NCI-H2081 (cell line): ENCODE results near the gene CYP2W1.
"Not testable (repeated sequence)": the region's sequence is repeated elsewhere in the genome, so short reads cannot be mapped to it uniquely, and the experiment has no call there.

Experiments used
- DNase-seq, 2 experiments: peaks; one replicate each; lab custom pipeline; 2025; lab: John Stamatoyannopoulos, UW

The CYP2W1 gene

DNA sequence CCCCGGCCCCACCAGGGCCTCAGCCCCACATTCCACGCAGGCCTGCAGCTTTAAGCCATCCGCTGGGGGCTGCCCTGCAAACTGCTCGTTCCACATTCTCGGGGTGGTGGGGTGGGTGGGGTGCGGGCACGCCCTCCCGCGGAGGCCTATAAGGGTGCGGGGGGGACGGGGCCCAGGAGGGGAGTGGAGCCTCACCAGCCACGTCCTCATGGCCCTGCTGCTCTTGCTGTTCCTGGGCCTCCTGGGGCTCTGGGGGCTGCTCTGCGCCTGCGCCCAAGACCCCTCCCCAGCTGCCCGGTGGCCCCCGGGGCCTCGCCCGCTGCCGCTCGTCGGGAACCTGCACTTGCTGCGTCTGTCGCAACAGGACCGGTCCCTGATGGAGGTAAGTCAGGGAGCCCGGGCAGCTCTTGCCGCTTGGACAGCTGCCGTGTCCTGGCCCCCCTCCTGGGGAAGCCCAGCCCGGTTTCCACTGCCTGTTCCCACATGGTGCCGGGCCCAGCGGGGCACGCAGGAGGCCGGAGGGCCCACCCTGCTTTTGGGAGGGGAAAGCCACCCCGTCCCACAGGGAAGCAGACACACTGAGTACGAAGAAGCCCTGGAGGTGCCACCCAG is at the start of gene CYP2W1:
TSS of gene CYP2W1 (plus strand) at position 178 of the 612 bp plus-strand sequence. CDS start at position 209, 31 bp downstream.
- DNase-seq, result no peak

DNA sequence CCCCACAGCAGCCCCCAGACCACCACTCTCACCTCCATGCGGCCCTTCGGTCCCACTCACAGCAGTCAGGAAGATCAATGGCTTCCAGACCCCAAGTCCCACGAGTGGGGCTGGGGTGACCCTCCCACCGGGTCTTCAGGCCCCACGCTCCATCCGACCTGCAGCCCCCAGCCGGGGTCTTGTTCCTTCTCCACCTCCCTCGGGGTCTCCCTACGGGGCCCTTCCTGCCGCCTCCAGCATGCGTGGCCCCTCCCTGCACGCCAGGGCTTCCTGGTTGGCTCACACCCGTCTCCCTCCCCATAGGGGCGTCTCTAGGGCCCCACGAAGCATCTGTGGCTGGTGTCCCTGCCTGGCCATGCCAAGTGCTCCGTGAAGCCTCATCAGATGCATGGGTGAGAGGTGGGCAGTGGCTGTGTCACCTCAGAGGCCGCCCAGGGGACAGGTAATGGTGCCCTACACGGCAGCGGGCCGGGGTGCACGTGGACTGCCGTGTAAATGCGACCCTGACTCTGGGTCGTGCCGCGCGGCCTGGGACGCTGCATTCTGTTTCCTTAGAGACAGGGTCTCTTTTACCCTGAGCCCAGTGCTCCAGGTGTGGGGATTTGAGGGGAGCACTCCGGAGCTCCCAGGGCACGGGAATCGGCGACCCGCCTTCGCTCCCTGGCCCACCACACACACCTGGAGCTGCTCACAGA is 48.4 kb upstream of the CYP2W1 start:
- DNase-seq, result no peak

GRCh38 chr7:935164-935873 is 47.7 kb upstream of the CYP2W1 start:
- DNase-seq, result no peak

- no peak for DNase-seq
These were observed 47.1 kb upstream of the CYP2W1 start for GRCh38 chr7:935874-936385.

DNA sequence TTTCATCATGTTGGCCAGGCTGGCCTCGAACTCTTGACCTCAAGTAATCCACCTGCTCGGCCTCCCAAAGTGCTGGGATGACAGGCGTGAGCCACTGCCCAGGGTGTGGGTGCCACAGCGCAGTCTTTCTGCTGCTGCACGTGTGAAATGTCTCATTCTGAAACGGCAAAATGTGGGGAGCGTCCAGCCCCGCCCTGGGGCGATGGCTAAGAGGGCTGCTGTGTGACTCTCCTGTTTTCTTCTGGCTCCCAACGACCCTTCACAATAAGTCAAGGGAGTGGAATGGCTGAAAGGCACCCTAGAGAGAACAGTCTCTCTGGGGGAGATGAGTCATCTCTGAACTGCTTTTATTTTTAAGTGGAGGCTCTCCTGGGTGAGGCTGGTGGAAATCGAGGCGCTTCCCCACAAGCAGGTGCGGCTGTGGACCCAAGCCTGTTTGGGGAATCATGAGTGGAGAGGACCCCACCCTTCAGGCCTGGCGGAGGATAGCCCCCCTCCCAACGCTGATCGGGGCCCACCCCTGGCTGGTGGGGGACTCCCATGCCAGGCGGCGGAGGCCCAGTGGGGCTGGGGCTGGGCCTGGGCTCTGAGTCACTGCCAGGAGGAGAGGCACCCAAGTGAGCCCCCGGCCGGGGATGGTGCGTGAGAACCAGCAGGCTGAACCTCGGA is 46.5 kb upstream of the CYP2W1 start:
- no peak for DNase-seq

DNA sequence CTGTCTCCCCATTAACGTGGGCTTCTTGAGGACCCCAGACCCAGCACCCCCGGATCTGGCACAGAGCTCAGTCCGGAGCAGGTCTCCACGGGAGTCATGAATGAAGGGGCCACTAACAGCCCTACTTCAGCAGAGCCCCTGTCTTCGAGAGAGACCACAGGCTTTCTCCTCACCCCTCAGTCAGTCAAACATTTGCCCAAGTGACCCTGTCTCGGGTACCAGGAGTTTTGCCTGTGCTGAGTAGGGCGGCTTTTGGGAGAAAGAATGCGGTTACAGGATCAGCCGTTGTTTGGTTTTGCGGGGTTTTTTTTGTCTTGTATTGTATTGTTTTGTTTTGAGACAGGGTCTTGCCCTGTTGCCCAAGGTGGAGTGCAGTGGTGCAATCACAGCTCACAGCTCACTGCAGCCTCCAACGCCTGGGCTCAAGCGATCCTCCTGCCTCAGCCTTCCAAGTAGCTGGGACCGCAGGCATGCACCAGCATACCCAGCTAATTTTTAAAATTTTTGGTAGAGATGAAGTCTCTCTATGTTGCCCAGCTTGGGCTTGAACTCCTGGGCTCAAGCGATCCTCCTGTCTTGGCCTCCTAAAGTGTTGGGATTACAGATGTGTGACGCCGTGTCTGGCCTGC is 45.0 kb upstream of the CYP2W1 start:
- DNase-seq, result no peak

DNA sequence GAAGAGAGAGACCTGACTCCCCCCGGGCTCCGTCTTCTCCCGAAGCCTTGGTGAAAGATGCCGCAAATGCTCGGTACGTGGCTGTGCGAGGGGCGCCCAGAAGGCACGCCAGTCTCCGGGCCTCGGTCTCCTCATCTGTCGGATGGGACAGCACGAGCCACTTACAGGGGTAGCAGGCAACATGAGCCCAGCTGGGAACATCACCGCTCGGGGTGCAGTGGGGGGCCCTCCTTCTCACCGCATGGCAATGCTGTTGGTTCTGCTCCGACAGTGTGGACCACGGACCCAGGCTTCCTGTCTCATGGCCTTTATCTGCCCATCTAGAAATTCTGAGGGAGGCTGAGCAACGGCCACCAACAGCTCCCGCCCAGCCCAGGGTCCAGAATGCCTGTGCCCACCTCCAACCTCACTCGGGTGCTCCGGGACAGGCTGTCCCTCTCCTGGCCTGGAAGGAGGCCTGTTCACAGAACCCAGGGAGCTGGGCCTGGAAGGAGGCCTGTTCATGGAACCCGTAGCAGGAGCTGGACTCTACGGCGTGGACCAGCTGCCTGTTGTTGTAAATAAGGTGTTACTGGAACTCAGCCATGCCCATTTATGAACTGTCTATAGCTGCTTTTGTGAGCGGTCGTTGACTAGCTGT is 44.3 kb upstream of the CYP2W1 start:
- no peak for DNase-seq

DNA sequence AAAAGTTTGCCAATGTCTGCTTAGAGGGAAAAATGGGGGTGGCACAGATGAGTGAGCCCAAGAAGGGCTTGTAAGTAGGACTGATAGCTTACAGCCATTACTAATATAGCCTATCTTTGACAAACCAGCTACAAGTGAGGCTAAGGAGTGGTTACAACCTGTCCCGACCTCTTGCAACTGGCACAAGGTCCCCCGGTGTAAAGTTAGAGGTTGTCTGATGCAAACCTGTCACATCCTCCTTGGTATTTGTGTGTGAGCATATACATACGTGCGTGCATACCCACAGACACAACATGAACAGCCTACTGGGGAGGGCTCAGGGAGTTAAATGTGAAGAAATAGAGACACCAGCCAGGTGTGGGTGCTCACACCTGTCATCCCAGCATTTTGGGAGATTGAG is 43.1 kb upstream of the CYP2W1 start:
- DNase-seq, result no peak

DNA sequence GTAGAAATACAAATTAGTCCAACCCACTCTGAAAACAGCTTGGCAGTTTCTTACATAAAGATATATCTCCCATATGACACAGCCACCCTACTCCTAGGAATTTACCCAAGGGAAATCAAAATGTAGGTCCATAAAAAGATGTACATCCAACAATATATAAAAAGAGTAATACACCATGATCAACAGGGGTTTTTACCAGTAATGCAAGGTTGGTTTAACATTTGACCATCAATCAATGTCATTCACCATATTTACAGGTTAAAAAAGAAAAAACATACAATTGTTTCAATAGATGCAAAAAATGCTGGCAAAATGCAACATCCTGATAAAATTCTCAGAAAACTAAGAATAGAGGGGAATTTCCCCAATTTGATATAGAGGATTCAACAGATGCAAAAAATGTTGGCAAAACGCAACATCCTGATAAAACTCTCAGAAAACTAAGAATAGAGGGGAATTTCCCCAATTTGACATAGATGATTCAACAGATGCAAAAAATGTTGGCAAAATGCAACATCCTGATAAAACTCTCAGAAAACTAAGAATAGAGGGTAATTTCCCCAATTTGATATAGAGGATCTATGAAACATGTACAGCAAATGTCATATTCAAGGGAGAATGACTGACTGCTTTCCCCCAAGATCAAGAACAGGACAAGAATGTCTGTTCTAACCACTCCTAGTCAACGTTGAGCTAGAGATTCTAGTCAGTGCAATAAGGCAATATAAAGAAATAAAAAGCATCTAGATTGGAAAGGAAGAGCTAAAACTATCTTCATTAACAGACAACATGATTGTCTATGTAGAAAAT is 42.2 kb upstream of the CYP2W1 start:
- no peak for DNase-seq

DNA sequence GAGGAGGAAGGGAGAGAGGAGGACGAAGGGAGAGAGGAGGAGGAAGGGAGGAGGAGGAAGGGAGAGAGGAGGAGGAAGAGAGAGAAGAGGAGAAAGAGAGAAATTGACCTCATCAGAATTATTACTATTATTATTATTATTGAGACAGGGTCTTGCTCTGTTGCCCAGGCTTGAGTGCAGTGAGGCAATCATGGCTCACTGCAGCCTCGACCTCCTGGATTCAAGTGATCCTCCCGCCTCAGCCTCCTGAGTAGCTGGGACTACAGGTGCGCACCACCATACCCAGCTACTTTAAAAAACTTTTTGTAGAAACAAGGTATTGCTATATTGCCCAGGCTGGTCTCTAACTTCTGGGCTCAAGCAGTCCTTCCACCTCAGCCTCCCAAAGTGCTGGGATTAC is 39.2 kb upstream of the CYP2W1 start:
- not testable (repeated sequence) for DNase-seq

DNA sequence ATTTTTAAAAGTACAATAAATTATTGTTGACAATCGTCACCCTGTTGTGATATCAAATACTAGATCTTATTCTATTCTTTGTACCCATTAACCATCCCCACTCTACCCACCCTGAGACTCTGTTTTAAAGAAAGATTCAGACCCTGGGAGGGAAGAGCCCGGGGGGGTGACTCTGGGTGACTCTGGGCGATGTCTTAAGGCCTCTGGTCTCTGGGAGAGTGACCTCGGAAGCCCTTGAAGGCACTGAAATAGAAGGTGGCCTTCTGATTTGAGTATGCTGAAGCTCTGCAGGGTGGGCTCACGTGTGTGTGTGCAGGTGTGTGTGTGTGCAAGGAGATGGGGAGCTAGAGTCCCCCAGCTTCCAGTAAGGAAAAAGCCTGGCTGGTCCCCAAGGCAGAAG is 38.2 kb upstream of the CYP2W1 start:
- no peak for DNase-seq

- no peak for DNase-seq
These were observed 37.8 kb upstream of the CYP2W1 start for GRCh38 chr7:945147-945555.

DNA sequence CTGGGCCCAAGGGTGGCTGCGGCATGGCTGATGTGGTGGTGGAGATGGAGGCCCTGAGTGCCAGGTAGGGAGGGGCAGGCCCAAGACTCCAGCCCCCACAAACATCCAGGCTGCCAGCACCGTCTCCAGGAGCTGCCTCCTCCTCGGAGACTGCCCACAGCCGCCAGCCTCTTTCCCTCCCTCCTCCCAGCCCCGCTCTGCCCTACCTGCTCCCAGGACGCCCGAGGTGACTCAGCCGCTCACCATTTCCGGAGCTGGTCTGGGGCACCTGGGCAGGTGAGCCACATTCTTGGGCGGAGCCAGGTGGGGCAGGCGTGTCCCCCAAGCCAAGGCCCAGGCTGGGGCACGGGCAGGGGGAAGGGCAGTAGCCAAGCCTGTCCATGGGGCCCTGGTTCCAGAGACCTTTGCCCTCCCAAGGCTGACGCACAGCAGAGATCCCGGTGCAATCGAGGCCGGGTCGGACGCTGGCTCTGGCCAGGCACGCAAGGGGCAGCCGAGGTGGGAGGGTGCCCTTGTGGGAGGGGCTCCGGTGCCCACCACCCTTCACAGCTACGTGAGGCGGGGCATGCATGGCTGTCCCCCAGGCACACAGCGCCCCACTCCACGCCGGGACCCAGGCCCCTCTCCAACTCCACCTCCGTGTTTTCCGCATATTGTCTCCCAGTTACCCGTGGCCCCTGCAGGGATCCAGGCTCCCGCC is 37.3 kb upstream of the CYP2W1 start:
- DNase-seq, result no peak

DNA sequence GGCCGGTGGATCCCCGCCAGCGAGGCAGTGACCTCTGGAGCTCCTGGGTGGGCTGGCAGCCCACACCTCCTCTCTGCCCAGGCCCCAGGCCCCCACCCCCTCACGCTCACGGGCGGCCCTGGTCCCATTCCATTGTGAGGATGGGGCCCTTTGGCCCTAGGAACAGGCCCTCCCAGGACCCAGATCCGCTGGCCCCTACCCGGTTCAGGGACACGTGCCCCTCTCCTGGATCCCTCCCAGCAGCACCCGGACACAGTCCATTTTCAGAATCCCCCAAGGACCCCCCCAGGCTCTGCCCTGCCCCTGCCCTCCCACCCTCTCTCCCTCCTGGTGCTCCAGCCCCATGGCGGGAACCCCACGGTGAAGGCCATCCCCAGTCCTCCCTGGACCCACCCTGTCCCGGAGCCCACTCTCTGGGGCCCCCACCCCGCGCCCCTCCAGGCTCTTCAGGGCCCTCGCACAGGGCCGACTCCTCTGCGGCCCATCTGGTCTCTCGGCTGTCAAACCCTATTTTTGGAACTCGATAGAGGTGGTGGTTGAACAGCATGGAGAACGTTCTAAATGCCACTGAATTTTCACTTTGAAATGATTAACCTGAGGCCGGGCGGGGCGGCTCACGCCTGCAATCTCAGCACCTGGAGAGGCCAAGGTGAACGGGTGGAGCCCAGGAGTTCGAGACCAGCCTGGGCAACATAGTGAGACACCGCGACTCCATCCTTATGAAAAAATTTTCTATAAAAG is 36.6 kb upstream of the CYP2W1 start:
- DNase-seq, result no peak

DNA sequence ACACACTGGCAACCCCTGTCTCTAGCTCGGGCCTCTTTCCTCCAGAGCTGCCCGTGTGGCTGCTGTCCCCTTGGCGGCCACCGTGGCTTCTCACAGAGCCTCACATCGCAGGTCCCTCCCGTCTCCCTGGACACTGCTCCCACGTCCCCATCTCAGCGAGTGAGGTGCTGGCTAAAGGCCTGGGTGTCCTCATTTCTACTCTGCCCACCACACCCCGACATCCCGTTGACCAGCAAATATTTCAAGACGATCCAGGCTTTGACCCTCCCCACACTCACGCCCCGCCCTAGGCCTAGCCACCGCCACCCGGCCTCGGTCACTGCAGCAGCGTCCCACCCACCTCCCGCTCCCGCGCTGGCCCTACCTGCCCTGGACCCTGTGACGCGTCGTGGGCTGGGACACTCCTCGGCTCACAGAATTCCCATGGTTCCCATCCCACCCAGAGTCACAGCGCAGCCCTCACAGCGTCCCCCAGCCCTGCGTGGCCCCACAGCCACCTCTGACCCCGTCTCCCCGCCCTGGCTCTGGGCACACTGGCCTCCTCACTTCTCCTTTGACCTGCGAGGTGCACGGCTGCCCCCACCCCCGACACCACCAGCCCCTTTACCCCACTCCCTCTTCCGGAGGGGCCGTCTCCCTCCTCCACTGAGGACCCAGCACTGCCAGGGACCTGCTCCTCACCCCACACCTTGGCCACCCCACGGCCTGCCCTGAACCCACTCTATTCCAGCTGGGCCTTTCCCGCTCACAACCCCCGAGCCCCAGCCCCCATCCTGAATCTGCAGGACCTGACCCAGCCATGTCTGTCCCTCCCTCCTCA is 35.4 kb upstream of the CYP2W1 start:
- DNase-seq, result no peak

DNA sequence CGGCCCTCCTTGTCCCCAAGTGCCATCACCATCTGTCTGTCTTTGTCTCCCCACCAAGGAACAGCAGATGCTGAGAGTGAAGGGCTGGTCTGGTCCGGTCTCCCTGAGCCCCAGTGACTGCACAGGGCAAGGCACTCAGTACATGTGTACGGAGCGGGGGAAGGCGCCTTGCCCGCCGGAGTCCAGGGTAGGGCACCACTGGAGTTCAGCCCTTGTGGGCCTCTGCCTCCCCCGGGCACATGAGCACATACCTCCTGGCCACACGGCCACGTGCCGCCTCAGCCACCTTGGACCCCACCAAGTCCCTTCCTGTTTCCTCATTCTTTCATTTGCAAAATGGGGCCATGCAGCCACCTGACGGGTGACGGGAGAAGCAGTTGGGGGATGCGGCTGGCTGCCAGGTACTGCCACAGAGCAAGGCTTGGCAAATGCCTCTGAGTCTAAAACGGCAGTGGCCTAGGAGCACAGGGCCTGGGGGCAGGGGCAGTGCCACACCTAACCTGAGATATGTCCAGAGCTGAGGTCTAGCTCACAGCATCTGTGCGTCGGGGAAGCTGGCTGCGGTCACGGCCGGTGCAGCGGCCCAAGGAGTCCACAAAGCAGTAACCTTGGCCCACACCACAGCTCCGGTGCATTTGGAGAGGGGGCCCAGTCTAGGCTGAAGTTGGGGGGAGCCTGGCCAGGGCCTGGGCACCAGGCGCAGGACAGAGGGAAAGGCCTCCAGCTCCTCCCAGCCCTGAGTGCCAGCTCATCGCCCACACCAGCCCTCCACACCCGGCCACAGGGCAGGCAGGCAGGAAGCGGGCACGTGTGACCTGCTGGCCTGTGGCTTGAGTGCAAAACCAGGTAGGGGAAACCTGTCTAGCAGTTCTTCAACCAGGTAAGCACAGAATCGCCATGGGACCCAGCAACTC is 33.7 kb upstream of the CYP2W1 start:
- no peak for DNase-seq

DNA sequence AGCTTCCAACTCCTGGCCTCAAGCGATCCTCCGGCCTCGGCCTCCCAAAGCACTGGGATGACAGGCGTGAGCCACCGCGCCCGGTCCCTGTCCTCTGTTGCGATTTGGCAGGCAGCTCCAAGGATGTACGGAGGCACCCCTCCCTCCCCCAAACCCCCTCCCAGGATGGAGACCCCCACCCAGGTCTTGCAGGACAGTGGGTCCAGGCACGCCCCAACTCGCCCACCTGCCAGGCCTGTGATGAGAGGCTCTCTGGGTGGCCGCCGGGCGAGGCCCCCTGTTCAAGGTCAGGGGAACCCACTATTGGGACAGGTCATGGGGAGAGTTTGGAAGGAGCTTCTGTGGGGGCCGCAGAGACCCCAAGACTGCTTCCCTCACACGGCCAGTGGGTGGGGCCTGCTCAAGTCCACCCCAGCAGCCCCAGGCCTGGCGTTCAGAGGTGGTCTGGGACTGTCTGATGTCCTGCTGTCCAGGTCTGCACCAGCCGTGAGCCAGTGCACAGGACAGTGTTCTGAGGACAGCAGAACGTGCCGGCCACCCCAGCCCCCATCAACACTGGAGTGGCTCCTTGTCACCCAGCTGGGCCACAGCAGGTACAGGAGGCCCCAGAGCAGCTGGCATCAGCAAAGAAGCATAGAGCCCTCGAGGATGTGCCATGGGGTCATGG is 31.0 kb upstream of the CYP2W1 start:
- no peak for DNase-seq
